ENCODE results near the gene ARHGAP26. TPM values are rescaled to one million over a fixed set of nuclear protein-coding genes. Genes with fewer than 3 reads are reported as not detected.
"Not testable (repeated sequence)": the region's sequence is repeated elsewhere in the genome, so short reads cannot be mapped to it uniquely, and the experiment has no call there.

ARHGAP26 gene
- total RNA-seq, 4 donors from 2014 or later, result 22.3 to 40.7 (median 28.2) TPM

DNA sequence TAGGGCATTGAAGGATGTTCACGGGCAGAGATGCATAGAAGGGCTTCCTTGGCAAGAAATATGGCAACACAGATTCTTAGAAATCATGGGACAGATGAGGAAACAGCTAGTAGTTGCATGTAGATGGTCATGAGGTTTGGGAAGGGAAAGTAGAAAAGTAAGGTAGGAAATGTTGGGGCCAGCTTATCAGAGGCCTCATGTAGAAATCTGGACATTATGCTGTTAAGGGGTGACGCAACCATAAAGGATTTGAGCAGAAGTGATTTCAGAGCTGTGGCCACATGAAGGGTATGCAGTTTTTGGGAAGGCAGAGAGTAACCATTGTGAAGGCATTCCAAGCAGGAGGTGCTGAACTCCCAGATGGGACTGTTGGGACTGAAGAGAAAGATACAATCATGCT is 224.0 kb downstream of the ARHGAP26 start:
- intact Hi-C loops (cut with DNase I), result no loop called here
- DNase-seq (ENCODE audit: extremely low spot score), result no peak
- TF ChIP-seq EP300 (IDR thresholded peaks at IDR 0.05) (no peak), POLR2A (IDR thresholded peaks at IDR 0.05; ENCODE audit: low read depth) (no peak)
- TF ChIP-seq, protein P1, sequence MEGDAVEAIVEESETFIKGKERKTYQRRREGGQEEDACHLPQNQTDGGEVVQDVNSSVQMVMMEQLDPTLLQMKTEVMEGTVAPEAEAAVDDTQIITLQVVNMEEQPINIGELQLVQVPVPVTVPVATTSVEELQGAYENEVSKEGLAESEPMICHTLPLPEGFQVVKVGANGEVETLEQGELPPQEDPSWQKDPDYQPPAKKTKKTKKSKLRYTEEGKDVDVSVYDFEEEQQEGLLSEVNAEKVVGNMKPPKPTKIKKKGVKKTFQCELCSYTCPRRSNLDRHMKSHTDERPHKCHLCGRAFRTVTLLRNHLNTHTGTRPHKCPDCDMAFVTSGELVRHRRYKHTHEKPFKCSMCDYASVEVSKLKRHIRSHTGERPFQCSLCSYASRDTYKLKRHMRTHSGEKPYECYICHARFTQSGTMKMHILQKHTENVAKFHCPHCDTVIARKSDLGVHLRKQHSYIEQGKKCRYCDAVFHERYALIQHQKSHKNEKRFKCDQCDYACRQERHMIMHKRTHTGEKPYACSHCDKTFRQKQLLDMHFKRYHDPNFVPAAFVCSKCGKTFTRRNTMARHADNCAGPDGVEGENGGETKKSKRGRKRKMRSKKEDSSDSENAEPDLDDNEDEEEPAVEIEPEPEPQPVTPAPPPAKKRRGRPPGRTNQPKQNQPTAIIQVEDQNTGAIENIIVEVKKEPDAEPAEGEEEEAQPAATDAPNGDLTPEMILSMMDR (IDR thresholded peaks at IDR 0.05), result no peak
- Histone ChIP-seq H3K4me1 (peaks cover 0 to 8% (median 4%) of the 10 kb centered on the region in 4 donors), H3K9me3 (peaks cover 0 to 7% (median 0%) of the 10 kb centered on the region in 4 donors), H3K27me3 (no peaks in the 10 kb centered on the region), H3K27ac (replicated peaks in 1 of 4) (no peak overlapping the region), H3K36me3 (peaks cover 0 to 3% (median 0%) of the 10 kb centered on the region in 4 donors), H3K4me3 (no peak overlapping the region)
- WGBS, result 93% methylated on average over 2 of the region's 2 CpGs

DNA sequence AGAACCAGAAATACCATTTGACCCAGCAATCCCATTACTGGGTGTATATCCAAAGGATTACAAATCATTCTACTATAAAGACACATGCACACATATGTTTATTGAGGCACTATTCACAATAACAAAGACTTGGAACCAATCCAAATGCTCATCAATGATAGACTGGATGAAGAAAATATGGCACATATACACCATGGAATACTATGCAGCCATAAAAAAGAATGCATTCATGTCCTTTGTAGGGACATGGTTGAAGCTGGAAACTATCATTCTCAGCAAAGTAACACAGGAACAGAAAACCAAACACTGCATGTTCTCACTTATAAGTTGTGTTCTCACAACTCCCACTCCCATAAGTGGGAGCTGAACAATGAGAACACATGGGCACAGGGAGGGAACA is 225.4 kb downstream of the ARHGAP26 start:
- intact Hi-C loops (cut with DNase I); DNase-seq (ENCODE audit: extremely low spot score); H3K27me3 ChIP-seq; H3K36me3 ChIP-seq; H3K4me1 ChIP-seq; H3K9me3 ChIP-seq; H3K27ac ChIP-seq (replicated peaks in 1 of 4); H3K4me3 ChIP-seq: not testable (repeated sequence)

DNA sequence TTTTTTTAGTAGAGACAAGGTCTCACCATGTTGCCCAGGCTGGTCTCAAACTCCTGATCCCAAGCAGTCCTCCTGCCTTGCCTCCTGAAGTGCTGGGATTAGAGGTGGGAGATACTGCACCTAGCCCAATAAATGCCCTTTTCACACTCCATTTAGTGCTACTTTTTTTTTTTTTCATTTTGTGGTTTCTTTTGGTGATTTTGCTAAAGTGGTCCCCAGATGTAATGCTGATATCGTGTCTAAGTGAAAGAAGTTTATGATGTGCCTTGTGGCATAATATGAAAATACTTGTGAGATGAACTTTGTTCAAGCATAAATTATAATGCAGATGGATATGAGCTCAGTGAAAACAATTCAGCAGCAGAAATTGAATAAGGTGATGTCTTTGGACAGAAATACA is 227.4 kb downstream of the ARHGAP26 start:
- no peak overlapping the region for H3K27ac ChIP-seq (replicated peaks in 1 of 4)
- TF ChIP-seq POLR2A (IDR thresholded peaks at IDR 0.05; ENCODE audit: low read depth), result no peak
- no peak for TF ChIP-seq EP300 (IDR thresholded peaks at IDR 0.05)
- TF ChIP-seq, protein P1 (IDR thresholded peaks at IDR 0.05), result no peak
- intact Hi-C loops (cut with DNase I), result no loop called here
- H3K9me3 ChIP-seq, result no peaks in the 10 kb centered on the region
- 100% methylated on average over 1 of the region's 1 CpG for WGBS
- no peaks in the 10 kb centered on the region for H3K27me3 ChIP-seq
- no peak overlapping the region for H3K4me3 ChIP-seq
- peaks cover 13 to 20% (median 17%) of the 10 kb centered on the region in 4 donors for H3K4me1 ChIP-seq
- H3K36me3 ChIP-seq, result no peaks in the 10 kb centered on the region
- DNase-seq (ENCODE audit: extremely low spot score), result no peak

DNA sequence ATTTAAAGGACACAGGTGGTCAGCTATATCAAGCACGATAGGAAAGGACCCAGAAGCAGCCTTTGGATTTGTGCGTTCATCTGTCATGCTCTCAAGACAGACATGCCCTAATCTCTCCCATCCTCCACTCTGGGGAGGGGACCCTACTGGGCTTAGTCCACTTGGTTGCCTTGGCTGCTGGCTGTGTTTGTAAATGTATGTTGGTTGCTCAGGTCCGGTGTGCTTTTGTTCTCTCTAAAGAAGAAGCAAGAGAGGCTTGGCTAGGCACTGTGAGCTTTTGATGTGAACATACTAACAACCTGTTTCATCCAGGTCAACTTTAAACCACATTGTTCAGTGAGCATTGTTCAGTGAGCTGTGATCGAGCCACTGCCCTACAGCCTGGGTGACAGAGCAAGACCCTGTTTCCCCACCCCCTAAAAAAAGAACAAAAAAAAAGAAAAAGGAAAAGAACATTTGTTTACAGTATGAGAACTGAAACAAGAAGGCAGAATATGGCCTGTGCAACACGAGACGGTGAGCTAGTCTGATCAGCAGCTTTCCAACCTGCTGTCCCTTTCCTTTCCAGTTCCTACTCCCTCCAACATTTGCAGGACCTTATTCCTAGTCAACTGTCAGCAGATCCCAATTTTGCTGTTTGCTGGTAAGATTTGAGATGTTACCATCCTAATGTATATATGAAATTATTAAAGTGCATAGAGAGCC is 228.3 kb downstream of the ARHGAP26 start:
- WGBS, result 76% methylated on average over 6 of the region's 6 CpGs
- Histone ChIP-seq H3K9me3 (no peaks in the 10 kb centered on the region), H3K27ac (replicated peaks in 1 of 4) (no peak overlapping the region), H3K36me3 (no peaks in the 10 kb centered on the region), H3K4me1 (peaks cover 22 to 29% (median 26%) of the 10 kb centered on the region in 4 donors), H3K27me3 (no peaks in the 10 kb centered on the region), H3K4me3 (no peak overlapping the region)
- no peak for DNase-seq (ENCODE audit: extremely low spot score)
- TF ChIP-seq, protein P1 (IDR thresholded peaks at IDR 0.05), result no peak
- TF ChIP-seq POLR2AphosphoS5 (IDR thresholded peaks at IDR 0.05), result no peak
- no peak for TF ChIP-seq POLR2A (IDR thresholded peaks at IDR 0.05; ENCODE audit: low read depth)
- TF ChIP-seq EP300 (IDR thresholded peaks at IDR 0.05), result no peak
- intact Hi-C loops (cut with DNase I), result no loop called here

DNA sequence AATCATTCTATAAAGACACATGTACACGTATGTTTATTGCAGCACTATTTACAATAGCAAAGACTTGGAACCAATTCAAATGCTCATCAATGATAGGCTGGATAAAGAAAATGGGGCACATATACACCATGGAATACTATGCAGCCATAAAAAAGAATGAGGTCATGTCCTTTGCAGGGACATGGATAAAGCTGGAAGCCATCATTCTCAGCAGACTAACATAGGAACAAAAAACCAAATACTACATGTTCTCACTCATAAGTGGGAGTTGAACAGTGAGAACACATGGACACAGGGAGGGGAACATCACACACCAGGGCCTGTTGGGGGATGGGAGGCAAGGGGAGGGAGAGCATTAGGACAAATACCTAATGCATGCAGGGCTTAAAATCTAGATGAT is 230.4 kb downstream of the ARHGAP26 start:
- 100% methylated on average over 1 of the region's 1 CpG for WGBS
- intact Hi-C loops (cut with DNase I), result loop anchor here (10.0 kb wide), 1 partner anchor 824 kb away; no protein-coding TSS in a partner anchor
- peaks cover 28 to 41% (median 35%) of the 10 kb centered on the region in 4 donors for H3K4me1 ChIP-seq
- H3K36me3 ChIP-seq; H3K27ac ChIP-seq (replicated peaks in 1 of 4); DNase-seq (ENCODE audit: extremely low spot score); H3K27me3 ChIP-seq; H3K4me3 ChIP-seq; H3K9me3 ChIP-seq: not testable (repeated sequence)
